CD4-positive, alpha-beta T cell (primary cell): Measurements from ENCODE around the gene NXF3. TPM values are rescaled to one million over a fixed set of nuclear protein-coding genes. Genes with fewer than 3 reads are reported as not detected.
"Not testable (repeated sequence)": the region's sequence is repeated elsewhere in the genome, so short reads cannot be mapped to it uniquely, and the experiment has no call there.

ENCODE experiments used
- ATAC-seq: fragments of 200-7000 bp; cut with Tn5 transposase; one replicate; pipeline ENCODE4 v1.10.0; 2022; ENCODE audit warnings: mild to moderate bottlenecking; ENCODE audit not compliant: poor library complexity
- CTCF ChIA-PET: fragments of 350-600 bp; sonication (Branson Sonifier 250); formaldehyde crosslinking; loops from one replicate; lab custom pipeline; 2021; ENCODE audit warnings: antibody characterized with exemption, inconsistent platforms; lab: Charles Lee
- POLR2A ChIA-PET: fragments of 350-600 bp; sonication (Branson Sonifier 250); formaldehyde crosslinking; loops from one replicate; lab custom pipeline; 2021; ENCODE audit warnings: antibody characterized with exemption, inconsistent platforms; lab: Charles Lee
- DNase-seq, 14 experiments: peaks; one replicate each; pipeline ENCODE4 v3.0.0-alpha.2; 2013 to 2020; ENCODE audit warnings: mixed read lengths in 2 of 14
- H3K27ac ChIP-seq, 2 donors: one replicate each; pipeline versions ENCODE4 v1.5.1 to v1.7.0; 2013; ENCODE audit warnings: low read length in 2 of 2, low read depth in 1 of 2, mild to moderate bottlenecking in 1 of 2
- H3K27me3 ChIP-seq, 2 experiments: 1 replicate in 1 of 2; 2 replicates in 1 of 2; pipeline versions ENCODE4 v1.6.1 to v1.7.0; 2013; ENCODE audit warnings: low read length in 2 of 2, control low read depth in 1 of 2, mild to moderate bottlenecking in 1 of 2, moderate library complexity in 1 of 2; ENCODE audit not compliant: insufficient read depth in 2 of 2, control insufficient read depth in 1 of 2
- H3K36me3 ChIP-seq: one replicate; pipeline ENCODE4 v1.6.1; 2013; ENCODE audit warnings: low read length, control low read depth; ENCODE audit not compliant: insufficient read depth
- H3K4me1 ChIP-seq: one replicate; pipeline ENCODE4 v1.6.1; 2013; ENCODE audit warnings: low read length, control low read depth; ENCODE audit not compliant: insufficient read depth
- H3K4me3 ChIP-seq: one replicate; pipeline ENCODE4 v1.5.1; 2013; ENCODE audit warnings: mild to moderate bottlenecking, low read length, moderate library complexity
- H3K9me3 ChIP-seq, 2 experiments: 1 replicate in 1 of 2; 2 replicates in 1 of 2; pipeline versions ENCODE4 v1.6.1 to v1.7.0; 2013; ENCODE audit warnings: low read length in 2 of 2, mild to moderate bottlenecking in 2 of 2, control low read depth in 1 of 2, moderate library complexity in 1 of 2; ENCODE audit not compliant: control insufficient read depth in 1 of 2, insufficient read depth in 1 of 2
- H3K27ac Mint-ChIP-seq: one replicate; pipeline ENCODE4 v1.8.0; 2020; ENCODE audit warnings: mixed read lengths
- H3K27me3 Mint-ChIP-seq: one replicate; pipeline ENCODE4 v1.8.0; 2021; ENCODE audit warnings: mixed read lengths
- H3K36me3 Mint-ChIP-seq: one replicate; pipeline ENCODE4 v1.8.0; 2021; ENCODE audit warnings: low read depth, mixed read lengths
- H3K4me1 Mint-ChIP-seq: one replicate; pipeline ENCODE4 v1.8.0; 2021; ENCODE audit warnings: low read depth, mixed read lengths
- H3K4me3 Mint-ChIP-seq: one replicate; pipeline ENCODE4 v1.8.0; 2020; ENCODE audit warnings: mild to moderate bottlenecking, mixed read lengths
- H3K9me3 Mint-ChIP-seq: one replicate; pipeline ENCODE4 v1.8.0; 2020; ENCODE audit warnings: mixed read lengths
- CTCF ChIP-seq: fragments of 200-600 bp; IDR thresholded peaks from one replicate; pipeline ENCODE4 v1.8.0; 2022; ENCODE audit warnings: antibody characterized with exemption, mild to moderate bottlenecking
- intact Hi-C, 2 experiments: fragments of 100-400 bp; cut with DNase I in 1 of 2; cut with micrococcal nuclease in 1 of 2; formaldehyde crosslinking; loops; one replicate each; pipeline versions ENCODE4 v1.15.1 to v1.9.0; 2023 to 2025; cut with DNase I, micrococcal nuclease
- total RNA-seq, 174 experiments: library from RNA in 2 of 174; stranded (reverse) in 2 of 174; gene quantifications; one replicate each; pipeline ENCODE4 v1.2.3 and lab custom pipeline; 2021 to 2026

Gene NXF3
- total RNA-seq, 2 experiments from 2014 or later = not detected

DNA sequence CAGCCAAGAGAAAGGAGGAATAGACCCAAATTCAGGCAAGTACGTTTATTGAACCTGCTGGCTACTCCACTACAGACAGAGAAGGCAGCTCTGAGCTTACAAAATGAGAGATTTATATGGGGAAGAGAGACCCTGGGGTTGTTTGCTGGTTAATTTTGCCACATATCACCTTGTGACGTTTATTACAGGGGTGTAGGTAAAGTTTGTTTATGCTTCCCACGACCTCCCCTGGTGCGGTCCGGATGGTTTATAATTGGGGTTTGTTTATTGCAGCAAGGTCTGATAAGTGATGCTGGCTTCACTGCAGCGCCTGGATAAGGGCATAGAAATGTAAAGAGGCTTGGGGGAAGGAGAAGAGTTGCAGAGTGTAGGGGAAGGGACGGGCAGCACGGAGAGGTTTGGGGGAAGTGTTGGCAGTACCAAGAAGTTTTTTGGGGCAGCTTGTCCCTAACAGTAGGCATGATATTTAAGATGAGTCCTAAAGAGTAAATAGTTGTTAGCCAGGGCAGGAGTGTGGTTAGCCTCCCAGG is 41.6 kb downstream of the NXF3 start:
- H3K4me3 Mint-ChIP-seq = no peak overlapping the region
- no peak overlapping the region for H3K27ac Mint-ChIP-seq
- H3K9me3 Mint-ChIP-seq = no peaks in the 10 kb centered on the region
- ChIA-PET CTCF (no interaction called here), POLR2A (no interaction called here)
- Histone ChIP-seq H3K4me3 (no peak overlapping the region), H3K27me3 (peaks cover 0 to 5% of the 10 kb centered on the region in 2 experiments), H3K4me1 (no peaks in the 10 kb centered on the region), H3K27ac (no peak overlapping the region), H3K36me3 (no peaks in the 10 kb centered on the region), H3K9me3 (no peaks in the 10 kb centered on the region)
- H3K36me3 Mint-ChIP-seq = no peaks in the 10 kb centered on the region
- H3K4me1 Mint-ChIP-seq = no peaks in the 10 kb centered on the region
- no peak for ATAC-seq
- H3K27me3 Mint-ChIP-seq = peaks cover 42% of the 10 kb centered on the region
- no peak for TF ChIP-seq CTCF
- intact Hi-C loops = no loop called here
- DNase-seq = no peak

DNA sequence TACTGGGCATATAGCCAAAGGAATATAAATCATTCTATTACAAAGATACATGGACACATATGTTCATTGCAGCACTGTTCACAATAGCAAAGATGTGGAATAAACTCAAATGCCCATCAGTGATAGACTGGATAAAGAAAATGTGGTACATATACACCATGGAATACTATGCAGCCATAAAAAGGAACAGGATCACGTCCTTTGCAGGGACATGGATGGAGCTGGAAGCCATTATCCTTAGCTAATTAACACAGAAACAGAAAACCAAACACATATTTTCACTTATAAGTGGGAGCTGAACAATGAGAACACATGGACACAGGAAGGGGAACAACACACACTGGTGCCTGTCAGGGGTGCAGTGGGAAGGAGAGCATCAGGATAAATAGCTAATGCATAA is 59.6 kb downstream of the NXF3 start:
- H3K4me1 ChIP-seq, H3K4me1 Mint-ChIP-seq, DNase-seq, CTCF ChIA-PET, H3K9me3 ChIP-seq, intact Hi-C loops, H3K36me3 Mint-ChIP-seq, H3K27me3 Mint-ChIP-seq, H3K4me3 Mint-ChIP-seq, H3K27me3 ChIP-seq, ATAC-seq, H3K4me3 ChIP-seq, H3K27ac ChIP-seq, H3K27ac Mint-ChIP-seq, H3K36me3 ChIP-seq, POLR2A ChIA-PET, H3K9me3 Mint-ChIP-seq: not testable (repeated sequence)

Other genes with a start within 250 kb of the NXF3 start
- not detected for gene RAB40AL, start 155.9 kb downstream of the NXF3 start, total RNA-seq
- gene BEX1, start 29.0 kb downstream of the NXF3 start, total RNA-seq = under 1 TPM; 0.44 to 0.53 TPM
- gene BEX4, start 122.0 kb upstream of the NXF3 start, total RNA-seq = 10 to 100 TPM; 60.8 to 61.0 TPM
- 10 to 100 TPM; 12.1 to 14.9 TPM for gene TCEAL8, start 162.0 kb upstream of the NXF3 start, total RNA-seq
- not detected for gene TCEAL5, start 183.6 kb upstream of the NXF3 start, total RNA-seq
- gene BEX2, start 217.8 kb upstream of the NXF3 start, total RNA-seq = 10 to 100 TPM; 46.4 to 49.3 TPM
- not detected for gene TCEAL7, start 237.1 kb upstream of the NXF3 start, total RNA-seq